Hepatocyte (in vitro differentiated cells): ENCODE measurements around the gene LRP1B. TPM values are rescaled to one million over a fixed set of nuclear protein-coding genes. Genes with fewer than 3 reads are reported as not detected.

Experiments
- DNase-seq: peaks from one replicate; pipeline ENCODE4 v3.0.0-alpha.2; 2016; ENCODE audit warnings: low spot score
- H2AFZ ChIP-seq: fragments of 200-600 bp; sonication (generic); 2 replicates; pipeline ENCODE4 v1.6.0; 2016; ENCODE audit warnings: antibody characterized with exemption, mild to moderate bottlenecking
- H3K27ac ChIP-seq: fragments of 200-600 bp; sonication (generic); 2 replicates; pipeline ENCODE4 v1.5.1; 2016; ENCODE audit warnings: mild to moderate bottlenecking
- H3K27me3 ChIP-seq: fragments of 200-600 bp; sonication (generic); 2 replicates; pipeline ENCODE4 v1.6.1; 2016
- H3K36me3 ChIP-seq: fragments of 200-600 bp; sonication (generic); replicated peaks from 2 replicates; pipeline ENCODE4 v1.5.1; 2016; ENCODE audit warnings: low read depth; ENCODE audit not compliant: insufficient read depth
- H3K4me1 ChIP-seq: fragments of 200-600 bp; sonication (generic); 2 replicates; pipeline ENCODE4 v1.5.1; 2016; ENCODE audit warnings: mild to moderate bottlenecking, moderate library complexity; ENCODE audit not compliant: insufficient read depth
- H3K4me2 ChIP-seq: fragments of 200-600 bp; sonication (generic); 2 replicates; pipeline ENCODE4 v1.6.0; 2016
- H3K4me3 ChIP-seq: fragments of 200-600 bp; sonication (generic); 2 replicates; pipeline ENCODE4 v1.5.1; 2016; ENCODE audit warnings: mild to moderate bottlenecking
- H3K79me2 ChIP-seq: fragments of 200-600 bp; sonication (generic); 2 replicates; pipeline ENCODE4 v1.6.0; 2017; ENCODE audit warnings: mild to moderate bottlenecking
- H3K9me2 ChIP-seq: fragments of 200-600 bp; sonication (generic); replicated peaks from 2 replicates; pipeline ENCODE4 v1.6.0; 2017; ENCODE audit warnings: mild to moderate bottlenecking; ENCODE audit not compliant: insufficient read depth
- H3K9me3 ChIP-seq: fragments of 200-600 bp; sonication (generic); 2 replicates; pipeline ENCODE4 v1.5.1; 2016; ENCODE audit warnings: low read depth, mild to moderate bottlenecking
- H4K20me1 ChIP-seq: fragments of 200-600 bp; sonication (generic); 2 replicates; pipeline ENCODE4 v1.6.0; 2016; ENCODE audit warnings: mild to moderate bottlenecking; ENCODE audit not compliant: insufficient read depth, poor library complexity, severe bottlenecking
- EZH2 ChIP-seq: fragments of 200-600 bp; sonication (generic); IDR thresholded peaks from 2 replicates; pipeline ENCODE4 v1.6.1; 2016; ENCODE audit warnings: antibody characterized with exemption, mild to moderate bottlenecking, borderline replicate concordance
- EZH2phosphoT487 ChIP-seq: fragments of 200-600 bp; sonication (generic); IDR thresholded peaks from one replicate; pipeline ENCODE4 v1.6.1; 2018; ENCODE audit warnings: antibody characterized with exemption, mild to moderate bottlenecking, low read depth, moderate library complexity; ENCODE audit not compliant: unreplicated experiment, severe bottlenecking
- WGBS: methylation state at CpG from one replicate; pipeline ENCODE4 v1.1.6; 2016; ENCODE audit warnings: low lambda C conversion rate; ENCODE audit errors: missing lambda C conversion rate; 5-methylcytosine and 5-hydroxymethylcytosine counted together
- polyA plus RNA-seq: library from polyadenylated mRNA; unstranded; fragments of >200 nt; fragmentation: Nextera tagmentation; extraction: Ambion mirVana; gene quantifications from 2 replicates; pipeline ENCODE4 v1.2.1, GENCODE V29; 2016
- total RNA-seq: library from RNA; depleted of rRNA; stranded (reverse); fragments of >200 nt; gene quantifications from 2 replicates; pipeline ENCODE4 v1.2.3, GENCODE V29; 2014
- TF ChIP-seq, protein P1 (sequence below): fragments of 200-600 bp; sonication (generic); IDR thresholded peaks from 2 replicates; pipeline ENCODE4 v1.5.1; 2016; ENCODE audit warnings: antibody characterized with exemption, mild to moderate bottlenecking; ENCODE audit not compliant: poor library complexity

Gene LRP1B
- total and polyA plus RNA-seq, 2 experiments from 2014 or later, result 0.65 to 2.0 TPM

DNA sequence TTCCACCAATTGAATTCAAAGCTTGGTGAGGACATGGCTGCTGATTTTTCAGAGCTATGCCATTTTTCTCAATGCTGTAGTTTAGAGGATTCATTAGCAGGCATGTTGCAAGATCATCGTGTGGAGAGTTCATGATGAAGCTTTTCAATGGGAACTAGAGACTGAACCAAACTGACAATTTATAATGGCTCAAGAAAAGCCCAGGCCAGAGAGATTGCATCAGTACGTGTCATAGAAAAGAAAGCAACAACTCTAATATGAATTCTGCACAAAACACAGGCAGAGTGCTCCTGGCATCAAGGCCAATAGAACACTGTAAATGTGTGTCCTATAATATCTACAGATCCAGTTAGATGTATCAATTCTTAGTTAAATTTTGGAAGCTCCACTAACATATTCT is 477.6 kb downstream of the LRP1B start:
- no peaks in the 10 kb centered on the region for H3K4me1 ChIP-seq
- no peak for TF ChIP-seq EZH2
- no peak for TF ChIP-seq EZH2phosphoT487
- TF ChIP-seq, protein P1, sequence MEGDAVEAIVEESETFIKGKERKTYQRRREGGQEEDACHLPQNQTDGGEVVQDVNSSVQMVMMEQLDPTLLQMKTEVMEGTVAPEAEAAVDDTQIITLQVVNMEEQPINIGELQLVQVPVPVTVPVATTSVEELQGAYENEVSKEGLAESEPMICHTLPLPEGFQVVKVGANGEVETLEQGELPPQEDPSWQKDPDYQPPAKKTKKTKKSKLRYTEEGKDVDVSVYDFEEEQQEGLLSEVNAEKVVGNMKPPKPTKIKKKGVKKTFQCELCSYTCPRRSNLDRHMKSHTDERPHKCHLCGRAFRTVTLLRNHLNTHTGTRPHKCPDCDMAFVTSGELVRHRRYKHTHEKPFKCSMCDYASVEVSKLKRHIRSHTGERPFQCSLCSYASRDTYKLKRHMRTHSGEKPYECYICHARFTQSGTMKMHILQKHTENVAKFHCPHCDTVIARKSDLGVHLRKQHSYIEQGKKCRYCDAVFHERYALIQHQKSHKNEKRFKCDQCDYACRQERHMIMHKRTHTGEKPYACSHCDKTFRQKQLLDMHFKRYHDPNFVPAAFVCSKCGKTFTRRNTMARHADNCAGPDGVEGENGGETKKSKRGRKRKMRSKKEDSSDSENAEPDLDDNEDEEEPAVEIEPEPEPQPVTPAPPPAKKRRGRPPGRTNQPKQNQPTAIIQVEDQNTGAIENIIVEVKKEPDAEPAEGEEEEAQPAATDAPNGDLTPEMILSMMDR, result no peak
- H3K4me2 ChIP-seq, result no peak overlapping the region
- no peaks in the 10 kb centered on the region for H4K20me1 ChIP-seq
- no peaks in the 10 kb centered on the region for H3K27me3 ChIP-seq
- H3K9me3 ChIP-seq, result no peaks in the 10 kb centered on the region
- H3K36me3 ChIP-seq, result no peaks in the 10 kb centered on the region
- no peak for DNase-seq
- H3K79me2 ChIP-seq, result no peaks in the 10 kb centered on the region
- no peak overlapping the region for H3K4me3 ChIP-seq
- H3K27ac ChIP-seq, result no peak overlapping the region
- H2AFZ ChIP-seq, result no peak overlapping the region
- 85% methylated on average over 2 of the region's 2 CpGs for whole genome bisulfite sequencing
- H3K9me2 ChIP-seq, result no peaks in the 10 kb centered on the region

DNA sequence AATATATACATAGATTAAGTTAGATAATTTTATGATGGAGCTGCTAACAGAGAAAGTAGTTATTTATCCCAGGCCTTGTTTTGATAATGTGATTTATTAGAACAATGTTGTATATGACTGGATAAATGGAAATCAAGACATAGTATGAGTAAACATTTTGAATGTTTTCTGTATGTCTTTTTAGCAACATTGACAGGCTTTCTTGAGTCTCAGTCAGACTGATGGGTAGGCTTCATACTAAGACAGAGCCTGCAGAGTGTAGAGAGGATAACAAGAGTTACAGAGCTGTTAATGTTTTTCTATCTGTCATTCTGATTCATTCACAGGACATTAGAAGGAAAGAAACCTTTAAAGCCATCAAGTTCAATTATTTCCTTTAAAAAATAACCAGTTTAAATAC is 478.5 kb downstream of the LRP1B start:
- Histone ChIP-seq H3K4me3 (no peak overlapping the region), H3K27me3 (no peaks in the 10 kb centered on the region), H2AFZ (no peak overlapping the region), H3K4me1 (no peaks in the 10 kb centered on the region), H3K27ac (no peak overlapping the region), H3K79me2 (no peaks in the 10 kb centered on the region), H3K4me2 (no peak overlapping the region), H3K9me2 (no peaks in the 10 kb centered on the region), H4K20me1 (no peaks in the 10 kb centered on the region), H3K36me3 (no peaks in the 10 kb centered on the region), H3K9me3 (no peaks in the 10 kb centered on the region)
- TF ChIP-seq, protein P1, result no peak
- TF ChIP-seq EZH2phosphoT487 (no peak), EZH2 (no peak)
- no peak for DNase-seq

DNA sequence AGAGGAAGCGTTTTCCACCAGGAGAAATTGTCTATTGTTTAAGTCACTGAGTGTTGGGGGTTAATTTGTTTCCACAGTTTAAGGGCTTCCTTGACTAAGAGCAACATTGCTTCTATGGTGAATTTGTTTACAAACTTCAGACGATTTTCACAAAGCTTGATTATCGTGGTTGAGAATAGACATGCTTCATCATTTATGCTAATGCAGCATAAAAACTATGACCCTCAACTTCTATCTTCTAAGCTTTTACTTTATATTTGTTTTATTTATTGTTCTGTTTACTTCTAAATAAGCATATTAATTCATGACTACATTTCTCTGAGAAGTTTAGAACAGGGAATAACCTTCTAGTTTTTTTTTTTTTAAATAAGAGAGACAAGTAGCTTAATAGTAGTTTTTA is 483.5 kb downstream of the LRP1B start:
- H3K9me3 ChIP-seq, result no peaks in the 10 kb centered on the region

More for the DNA sequence above, 483.5 kb downstream of the LRP1B start:
- TF ChIP-seq, protein P1, result no peak
- TF ChIP-seq EZH2 (no peak), EZH2phosphoT487 (no peak)
- H3K4me2 ChIP-seq, result no peak overlapping the region
- H3K9me2 ChIP-seq, result no peaks in the 10 kb centered on the region
- H3K4me3 ChIP-seq, result no peak overlapping the region
- no peak overlapping the region for H3K27ac ChIP-seq
- DNase-seq, result no peak
- no peak overlapping the region for H2AFZ ChIP-seq
- 86% methylated on average over 3 of the region's 3 CpGs for WGBS
- H3K36me3 ChIP-seq, result no peaks in the 10 kb centered on the region
- H3K4me1 ChIP-seq, result no peaks in the 10 kb centered on the region
- H4K20me1 ChIP-seq, result no peaks in the 10 kb centered on the region
- no peaks in the 10 kb centered on the region for H3K79me2 ChIP-seq
- H3K27me3 ChIP-seq, result no peaks in the 10 kb centered on the region
